HepG2 (cell line): ENCODE measurements around the gene NDUFB4. TPM values are rescaled to one million over a fixed set of nuclear protein-coding genes. Genes with fewer than 3 reads are reported as not detected.

ENCODE experiments used
- EHMT2 ChIP-seq: fragments of 200-600 bp; sonication (generic); IDR thresholded peaks from 2 replicates; pipeline ENCODE4 v1.7.0; 2017; ENCODE audit warnings: antibody characterized with exemption, low read depth, low read length, borderline replicate concordance
- ZNF703 ChIP-seq: sonication (generic); formaldehyde crosslinking; IDR thresholded peaks from 2 replicates; pipeline ENCODE4 v1.5.1; 2020; ENCODE audit warnings: missing genetic modification reagents, mild to moderate bottlenecking, moderate library complexity, borderline replicate concordance
- ZNF879 ChIP-seq: sonication (generic); formaldehyde crosslinking; IDR thresholded peaks from 2 replicates; pipeline ENCODE4 v1.8.1; 2023; ENCODE audit warnings: missing genetic modification reagents
- polyA plus RNA-seq, 8 experiments: library from polyadenylated mRNA; depleted of rRNA in 3 of 8; stranded (reverse) in 7 of 8; unstranded in 1 of 8; fragments of >200 nt; fragmentation: Illumina TruSeq in 4 of 8; extraction: Trizol in 4 of 8; gene quantifications; 2 replicates each; pipeline versions ENCODE4 v1.2.1 to v1.2.3, GENCODE V29; 2011 to 2016; ENCODE audit warnings: low read depth in 4 of 8, missing spikeins in 1 of 8, mixed read lengths in 1 of 8; ENCODE audit not compliant: insufficient read depth in 1 of 8
- total RNA-seq, 5 experiments: library from RNA; depleted of rRNA; stranded (reverse); fragments of >200 nt; fragmentation: Illumina TruSeq; extraction: Trizol; gene quantifications; 2 replicates each; pipeline ENCODE4 v1.2.3, GENCODE V29; 2016; ENCODE audit warnings: low read depth in 1 of 5
- TF ChIP-seq, protein P1 (sequence below), 2 experiments: IDR thresholded peaks; 2 replicates each; pipeline ENCODE4 v1.6.1; 2011 to 2012; ENCODE audit warnings: low read length in 2 of 2, borderline replicate concordance in 1 of 2, low read depth in 1 of 2, mild to moderate bottlenecking in 1 of 2, moderate library complexity in 1 of 2
- TF ChIP-seq, protein P2 (sequence below): sonication (generic); formaldehyde crosslinking; IDR thresholded peaks from 2 replicates; pipeline ENCODE4 v1.5.0; 2020; ENCODE audit warnings: missing genetic modification reagents, mild to moderate bottlenecking, borderline replicate concordance
- TF ChIP-seq, protein P3 (sequence below): sonication (generic); formaldehyde crosslinking; IDR thresholded peaks from 2 replicates; pipeline ENCODE4 v1.4.0; 2020; ENCODE audit warnings: missing genetic modification reagents

NDUFB4 gene
- total and polyA plus RNA-seq, 2 of the 13 experiments (the other 11 are each of a cell fraction or from before 2014, with no cell fraction given) = 115 to 116 TPM

- TF ChIP-seq, protein P1, sequence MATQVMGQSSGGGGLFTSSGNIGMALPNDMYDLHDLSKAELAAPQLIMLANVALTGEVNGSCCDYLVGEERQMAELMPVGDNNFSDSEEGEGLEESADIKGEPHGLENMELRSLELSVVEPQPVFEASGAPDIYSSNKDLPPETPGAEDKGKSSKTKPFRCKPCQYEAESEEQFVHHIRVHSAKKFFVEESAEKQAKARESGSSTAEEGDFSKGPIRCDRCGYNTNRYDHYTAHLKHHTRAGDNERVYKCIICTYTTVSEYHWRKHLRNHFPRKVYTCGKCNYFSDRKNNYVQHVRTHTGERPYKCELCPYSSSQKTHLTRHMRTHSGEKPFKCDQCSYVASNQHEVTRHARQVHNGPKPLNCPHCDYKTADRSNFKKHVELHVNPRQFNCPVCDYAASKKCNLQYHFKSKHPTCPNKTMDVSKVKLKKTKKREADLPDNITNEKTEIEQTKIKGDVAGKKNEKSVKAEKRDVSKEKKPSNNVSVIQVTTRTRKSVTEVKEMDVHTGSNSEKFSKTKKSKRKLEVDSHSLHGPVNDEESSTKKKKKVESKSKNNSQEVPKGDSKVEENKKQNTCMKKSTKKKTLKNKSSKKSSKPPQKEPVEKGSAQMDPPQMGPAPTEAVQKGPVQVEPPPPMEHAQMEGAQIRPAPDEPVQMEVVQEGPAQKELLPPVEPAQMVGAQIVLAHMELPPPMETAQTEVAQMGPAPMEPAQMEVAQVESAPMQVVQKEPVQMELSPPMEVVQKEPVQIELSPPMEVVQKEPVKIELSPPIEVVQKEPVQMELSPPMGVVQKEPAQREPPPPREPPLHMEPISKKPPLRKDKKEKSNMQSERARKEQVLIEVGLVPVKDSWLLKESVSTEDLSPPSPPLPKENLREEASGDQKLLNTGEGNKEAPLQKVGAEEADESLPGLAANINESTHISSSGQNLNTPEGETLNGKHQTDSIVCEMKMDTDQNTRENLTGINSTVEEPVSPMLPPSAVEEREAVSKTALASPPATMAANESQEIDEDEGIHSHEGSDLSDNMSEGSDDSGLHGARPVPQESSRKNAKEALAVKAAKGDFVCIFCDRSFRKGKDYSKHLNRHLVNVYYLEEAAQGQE (IDR thresholded peaks at IDR 0.05; ENCODE audit: borderline replicate concordance in 1 of 2, low read depth in 1 of 2, low read length in 2 of 2) = no peak
- TF ChIP-seq, protein P2, sequence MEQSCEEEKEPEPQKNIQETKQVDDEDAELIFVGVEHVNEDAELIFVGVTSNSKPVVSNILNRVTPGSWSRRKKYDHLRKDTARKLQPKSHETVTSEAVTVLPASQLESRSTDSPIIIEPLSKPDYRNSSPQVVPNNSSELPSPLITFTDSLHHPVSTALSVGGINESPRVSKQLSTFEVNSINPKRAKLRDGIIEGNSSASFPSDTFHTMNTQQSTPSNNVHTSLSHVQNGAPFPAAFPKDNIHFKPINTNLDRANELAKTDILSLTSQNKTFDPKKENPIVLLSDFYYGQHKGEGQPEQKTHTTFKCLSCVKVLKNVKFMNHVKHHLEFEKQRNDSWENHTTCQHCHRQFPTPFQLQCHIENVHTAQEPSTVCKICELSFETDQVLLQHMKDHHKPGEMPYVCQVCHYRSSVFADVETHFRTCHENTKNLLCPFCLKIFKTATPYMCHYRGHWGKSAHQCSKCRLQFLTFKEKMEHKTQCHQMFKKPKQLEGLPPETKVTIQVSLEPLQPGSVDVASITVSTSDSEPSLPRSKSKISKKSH (CRISPR knock-in tag) = no peak
- TF ChIP-seq EHMT2 = no peak
- TF ChIP-seq ZNF879 = no peak
- TF ChIP-seq ZNF703 (CRISPR knock-in tag) = no peak
- TF ChIP-seq, protein P3, sequence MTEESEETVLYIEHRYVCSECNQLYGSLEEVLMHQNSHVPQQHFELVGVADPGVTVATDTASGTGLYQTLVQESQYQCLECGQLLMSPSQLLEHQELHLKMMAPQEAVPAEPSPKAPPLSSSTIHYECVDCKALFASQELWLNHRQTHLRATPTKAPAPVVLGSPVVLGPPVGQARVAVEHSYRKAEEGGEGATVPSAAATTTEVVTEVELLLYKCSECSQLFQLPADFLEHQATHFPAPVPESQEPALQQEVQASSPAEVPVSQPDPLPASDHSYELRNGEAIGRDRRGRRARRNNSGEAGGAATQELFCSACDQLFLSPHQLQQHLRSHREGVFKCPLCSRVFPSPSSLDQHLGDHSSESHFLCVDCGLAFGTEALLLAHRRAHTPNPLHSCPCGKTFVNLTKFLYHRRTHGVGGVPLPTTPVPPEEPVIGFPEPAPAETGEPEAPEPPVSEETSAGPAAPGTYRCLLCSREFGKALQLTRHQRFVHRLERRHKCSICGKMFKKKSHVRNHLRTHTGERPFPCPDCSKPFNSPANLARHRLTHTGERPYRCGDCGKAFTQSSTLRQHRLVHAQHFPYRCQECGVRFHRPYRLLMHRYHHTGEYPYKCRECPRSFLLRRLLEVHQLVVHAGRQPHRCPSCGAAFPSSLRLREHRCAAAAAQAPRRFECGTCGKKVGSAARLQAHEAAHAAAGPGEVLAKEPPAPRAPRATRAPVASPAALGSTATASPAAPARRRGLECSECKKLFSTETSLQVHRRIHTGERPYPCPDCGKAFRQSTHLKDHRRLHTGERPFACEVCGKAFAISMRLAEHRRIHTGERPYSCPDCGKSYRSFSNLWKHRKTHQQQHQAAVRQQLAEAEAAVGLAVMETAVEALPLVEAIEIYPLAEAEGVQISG (CRISPR knock-in tag) = no peak
Measured at GRCh38 chr3:120554812-120555606, 41.1 kb upstream of the NDUFB4 start (continued).
